Measurements from ENCODE around the gene FPR3. TPM values are rescaled to one million over a fixed set of nuclear protein-coding genes. Genes with fewer than 3 reads are reported as not detected.

FPR3 gene
- total and polyA plus RNA-seq, 4 donors = 5.5 to 19.1 (median 11.2) TPM

- H3K36me3 ChIP-seq (ENCODE audit: control insufficient read depth in 4 of 4, insufficient read depth in 4 of 4, low read length in 4 of 4) = no peaks in the 10 kb centered on the region
- peak overlapping the region in 1 of 2 donors; percentile 64 for H3K27ac ChIP-seq (ENCODE audit: low read depth in 1 of 2, low read length in 1 of 2)
- H3K4me1 ChIP-seq (ENCODE audit: control insufficient read depth in 5 of 5, insufficient read depth in 5 of 5, low read length in 5 of 5) = no peaks in the 10 kb centered on the region
- WGBS, 2 donors = 87 to 92% methylated on average over 4 of the region's 4 CpGs
- DNase-seq (no peak), ATAC-seq (ENCODE audit: insufficient read depth, low FRiP score) (no peak)
- H3K9ac ChIP-seq (ENCODE audit: insufficient read depth in 1 of 2, low read length in 2 of 2) = no peak overlapping the region
- H3K27me3 ChIP-seq (ENCODE audit: control insufficient read depth in 3 of 3, insufficient read depth in 3 of 3, low read length in 2 of 3) = peaks cover 0 to 7% (median 2%) of the 10 kb centered on the region in 3 donors
- TF ChIP-seq CTCF (IDR thresholded peaks at IDR 0.05; ENCODE audit: control extremely low read depth, extremely low read depth) = no peak
- peaks cover 0 to 5% (median 0%) of the 10 kb centered on the region in 4 donors for H3K9me3 ChIP-seq (ENCODE audit: control insufficient read depth in 4 of 4, insufficient read depth in 3 of 4, low read length in 3 of 4)
- H3K4me3 ChIP-seq = no peak overlapping the region
These were observed 40.2 kb upstream of the FPR3 start for GRCh38 chr19:51754770-51755169.

DNA sequence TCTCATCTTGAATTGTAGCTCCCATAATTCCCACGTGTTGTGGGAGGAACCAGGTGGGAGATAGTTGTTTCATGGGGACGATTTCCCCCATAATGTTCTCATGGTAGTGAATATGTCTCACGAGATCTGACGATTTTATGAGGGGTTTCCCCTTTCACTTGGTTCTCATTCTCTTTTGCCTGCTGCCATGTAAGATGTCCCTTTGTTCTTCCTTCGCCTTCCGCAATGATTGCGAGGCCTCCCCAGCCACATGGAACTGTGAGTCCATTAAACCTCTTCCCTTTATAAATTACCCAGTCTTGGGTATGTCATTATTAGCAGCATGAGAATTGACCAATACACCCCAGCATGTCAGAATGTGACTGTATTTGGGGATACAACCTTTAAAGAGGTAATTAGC, 39.4 kb upstream of the FPR3 start:
- 79 to 85% methylated on average over 7 of the region's 7 CpGs for WGBS, 2 donors
- ATAC-seq (ENCODE audit: insufficient read depth, low FRiP score) = no peak
- no peak for TF ChIP-seq CTCF (IDR thresholded peaks at IDR 0.05; ENCODE audit: control extremely low read depth, extremely low read depth)
- Histone ChIP-seq H3K9ac (ENCODE audit: insufficient read depth in 1 of 2, low read length in 2 of 2) (no peak overlapping the region), H3K36me3 (ENCODE audit: control insufficient read depth in 4 of 4, insufficient read depth in 4 of 4, low read length in 4 of 4) (no peaks in the 10 kb centered on the region), H3K4me1 (ENCODE audit: control insufficient read depth in 5 of 5, insufficient read depth in 5 of 5, low read length in 5 of 5) (no peaks in the 10 kb centered on the region), H3K27ac (ENCODE audit: low read depth in 1 of 2, low read length in 1 of 2) (no peak overlapping the region), H3K4me3 (no peak overlapping the region), H3K27me3 (ENCODE audit: control insufficient read depth in 3 of 3, insufficient read depth in 3 of 3, low read length in 2 of 3) (peaks cover 0 to 7% (median 2%) of the 10 kb centered on the region in 3 donors), H3K9me3 (ENCODE audit: control insufficient read depth in 4 of 4, insufficient read depth in 3 of 4, low read length in 3 of 4) (peaks cover 0 to 5% (median 0%) of the 10 kb centered on the region in 4 donors)
- DNase-seq = no peak

GRCh38 chr19:51760697-51761356, 34.1 kb upstream of the FPR3 start, which contains the start of gene FPR2:
Gene FPR2, plus strand, starts transcription at chr19:51761180. Its CDS starts 7,479 bp downstream, at chr19:51768659.
- WGBS, 2 donors = 41 to 47% methylated on average over 8 of the region's 8 CpGs
- ATAC-seq (ENCODE audit: insufficient read depth, low FRiP score) (no peak), DNase-seq (no peak)
- H3K27ac ChIP-seq (ENCODE audit: low read depth in 1 of 2, low read length in 1 of 2) = no peak within 1 kb of the TSS
- no peak within 1 kb of the TSS for H3K9ac ChIP-seq (ENCODE audit: insufficient read depth in 1 of 2, low read length in 2 of 2)
- H3K9me3 ChIP-seq (ENCODE audit: control insufficient read depth in 4 of 4, insufficient read depth in 3 of 4, low read length in 3 of 4) = peaks cover 0 to 4% (median 0%) of the 10 kb centered on the region in 4 donors
- peaks cover 4 to 12% (median 4%) of the 10 kb centered on the region in 3 donors for H3K27me3 ChIP-seq (ENCODE audit: control insufficient read depth in 3 of 3, insufficient read depth in 3 of 3, low read length in 2 of 3)
- H3K4me3 ChIP-seq = no peak within 1 kb of the TSS
- TF ChIP-seq CTCF (IDR thresholded peaks at IDR 0.05; ENCODE audit: control extremely low read depth, extremely low read depth) = no peak
- no peaks in the 10 kb centered on the region for H3K36me3 ChIP-seq (ENCODE audit: control insufficient read depth in 4 of 4, insufficient read depth in 4 of 4, low read length in 4 of 4)
- H3K4me1 ChIP-seq (ENCODE audit: control insufficient read depth in 5 of 5, insufficient read depth in 5 of 5, low read length in 5 of 5) = no peaks in the 10 kb centered on the region

Measured in lung (tissue), 12 donors.